Activated naive CD4-positive, alpha-beta T cell treated with anti-CD3 and anti-CD28 coated beads, Interleukin-2, amount 50 U/mL, for 24 hours (primary cell): ENCODE measurements around the gene CD93.

Experiments
- H3K27ac Mint-ChIP-seq: one replicate; pipeline ENCODE4 v1.8.0; 2021; ENCODE audit warnings: mild to moderate bottlenecking, mixed read lengths
- H3K27me3 Mint-ChIP-seq: one replicate; pipeline ENCODE4 v1.8.0; 2021; ENCODE audit warnings: mixed read lengths
- H3K36me3 Mint-ChIP-seq: one replicate; pipeline ENCODE4 v1.8.0; 2021; ENCODE audit warnings: mixed read lengths
- H3K4me1 Mint-ChIP-seq: one replicate; pipeline ENCODE4 v1.8.0; 2021; ENCODE audit warnings: mixed read lengths
- H3K4me3 Mint-ChIP-seq: one replicate; pipeline ENCODE4 v1.8.0; 2021; ENCODE audit warnings: mild to moderate bottlenecking, mixed read lengths
- H3K9me3 Mint-ChIP-seq: one replicate; pipeline ENCODE4 v1.8.0; 2021; ENCODE audit warnings: mixed read lengths

Gene CD93

DNA sequence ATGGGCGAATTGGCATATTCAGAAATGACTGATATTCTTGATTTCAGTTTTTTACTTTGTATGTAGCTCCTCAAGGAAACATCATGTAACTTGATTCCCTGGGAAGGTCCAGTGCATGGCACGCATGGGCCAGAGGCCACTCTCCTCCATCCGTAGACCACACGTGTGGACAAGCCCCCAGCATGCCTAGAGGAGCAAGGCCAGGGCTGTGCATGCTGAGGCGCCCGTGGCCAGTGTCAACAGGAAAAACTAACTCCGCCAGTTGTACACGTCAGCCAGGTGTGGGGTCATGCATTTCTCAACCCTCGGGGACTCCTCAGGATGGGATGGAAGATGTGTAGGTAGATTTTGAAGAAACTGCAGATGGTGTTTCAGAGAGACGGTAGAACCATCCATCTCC lies 37.8 kb upstream of the CD93 start:
- H3K27me3 Mint-ChIP-seq, result peaks cover 3% of the 10 kb centered on the region
- no peaks in the 10 kb centered on the region for H3K9me3 Mint-ChIP-seq
- no peak overlapping the region for H3K4me3 Mint-ChIP-seq
- no peaks in the 10 kb centered on the region for H3K4me1 Mint-ChIP-seq
- H3K36me3 Mint-ChIP-seq, result no peaks in the 10 kb centered on the region
- no peak overlapping the region for H3K27ac Mint-ChIP-seq

DNA sequence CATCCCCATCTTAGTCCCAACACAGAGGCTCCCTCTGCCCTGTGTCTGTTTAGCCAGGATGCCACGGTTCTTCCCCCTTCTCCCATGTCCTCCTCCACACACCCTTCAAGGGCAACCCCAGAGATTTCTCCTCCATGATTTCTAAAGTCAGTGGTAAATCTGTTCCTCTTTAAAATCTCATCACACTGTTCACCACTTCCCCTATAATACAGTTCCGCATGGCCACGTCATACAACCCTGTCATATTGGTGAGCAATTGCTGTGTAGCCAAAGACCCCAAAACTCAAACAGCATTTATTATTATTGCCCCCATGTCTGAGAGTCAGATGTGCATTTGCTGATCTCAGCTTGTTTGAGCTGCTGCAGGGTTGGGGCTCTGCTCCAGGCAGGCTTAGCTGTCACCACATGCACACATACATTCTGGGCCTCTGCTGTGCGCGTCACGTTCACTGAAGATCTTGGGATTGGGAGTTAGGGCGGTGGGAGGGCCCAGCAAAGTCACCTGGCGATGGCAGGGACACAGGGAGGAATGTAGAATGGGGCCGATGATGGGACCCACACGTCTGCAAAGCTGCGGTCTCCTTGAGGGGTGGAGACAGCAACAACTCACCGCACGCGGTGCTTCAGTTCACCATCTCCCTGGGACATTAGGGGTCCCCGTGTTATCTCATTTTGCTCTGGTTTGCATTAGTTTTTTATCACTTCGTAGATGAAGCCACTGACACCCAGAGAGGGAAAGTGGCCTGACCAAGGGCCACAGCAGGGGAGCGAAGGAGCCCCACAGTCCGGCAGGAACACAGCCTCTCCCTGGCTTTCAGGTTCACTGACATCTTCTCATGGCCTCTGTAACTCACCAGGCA lies 36.9 kb upstream of the CD93 start:
- no peaks in the 10 kb centered on the region for H3K4me1 Mint-ChIP-seq
- no peak overlapping the region for H3K27ac Mint-ChIP-seq
- no peaks in the 10 kb centered on the region for H3K36me3 Mint-ChIP-seq
- peaks cover 3% of the 10 kb centered on the region for H3K27me3 Mint-ChIP-seq
- no peaks in the 10 kb centered on the region for H3K9me3 Mint-ChIP-seq
- H3K4me3 Mint-ChIP-seq, result no peak overlapping the region

DNA sequence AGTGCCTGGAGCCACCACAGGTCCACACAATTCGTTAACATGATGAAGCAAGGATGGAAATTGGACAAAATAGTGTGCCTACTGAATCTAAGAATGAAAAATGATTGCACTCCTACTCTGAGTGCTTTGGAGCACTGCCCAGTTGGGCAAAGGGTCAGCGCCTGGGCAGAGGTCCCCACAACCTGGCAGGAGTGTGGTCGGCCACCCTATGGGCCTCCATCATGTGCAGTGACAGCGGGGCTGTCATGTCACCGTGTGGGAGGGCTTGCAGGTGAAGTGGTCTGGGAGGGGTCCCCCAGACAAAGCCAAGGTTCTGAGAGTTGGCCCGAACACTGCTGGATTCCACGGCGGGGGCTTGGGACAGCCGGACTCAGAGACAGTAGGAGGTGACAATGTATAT lies 36.2 kb upstream of the CD93 start:
- H3K9me3 Mint-ChIP-seq, result no peaks in the 10 kb centered on the region
- no peak overlapping the region for H3K4me3 Mint-ChIP-seq
- no peak overlapping the region for H3K27ac Mint-ChIP-seq
- H3K4me1 Mint-ChIP-seq, result no peaks in the 10 kb centered on the region
- H3K27me3 Mint-ChIP-seq, result peaks cover 3% of the 10 kb centered on the region
- no peaks in the 10 kb centered on the region for H3K36me3 Mint-ChIP-seq

GRCh38 chr20:23121751-23122320 lies 35.7 kb upstream of the CD93 start:
- H3K27ac Mint-ChIP-seq, result no peak overlapping the region
- H3K9me3 Mint-ChIP-seq, result no peaks in the 10 kb centered on the region
- peaks cover 3% of the 10 kb centered on the region for H3K27me3 Mint-ChIP-seq
- no peak overlapping the region for H3K4me3 Mint-ChIP-seq
- H3K36me3 Mint-ChIP-seq, result no peaks in the 10 kb centered on the region
- no peaks in the 10 kb centered on the region for H3K4me1 Mint-ChIP-seq

- H3K4me3 Mint-ChIP-seq, result no peak overlapping the region
- H3K4me1 Mint-ChIP-seq, result no peaks in the 10 kb centered on the region
- no peaks in the 10 kb centered on the region for H3K9me3 Mint-ChIP-seq
- no peaks in the 10 kb centered on the region for H3K36me3 Mint-ChIP-seq
- no peak overlapping the region for H3K27ac Mint-ChIP-seq
- H3K27me3 Mint-ChIP-seq, result peaks cover 3% of the 10 kb centered on the region
Measured at GRCh38 chr20:23120936-23121750, 35.0 kb upstream of the CD93 start.

- no peaks in the 10 kb centered on the region for H3K9me3 Mint-ChIP-seq
- H3K4me3 Mint-ChIP-seq, result no peak overlapping the region
- no peaks in the 10 kb centered on the region for H3K4me1 Mint-ChIP-seq
- H3K27me3 Mint-ChIP-seq, result peaks cover 3% of the 10 kb centered on the region
- H3K36me3 Mint-ChIP-seq, result no peaks in the 10 kb centered on the region
- H3K27ac Mint-ChIP-seq, result no peak overlapping the region
Measured at GRCh38 chr20:23120261-23120660, 34.1 kb upstream of the CD93 start.

- no peaks in the 10 kb centered on the region for H3K4me1 Mint-ChIP-seq
- no peaks in the 10 kb centered on the region for H3K36me3 Mint-ChIP-seq
- H3K27ac Mint-ChIP-seq, result no peak overlapping the region
Measured at GRCh38 chr20:23119456-23120216, 33.5 kb upstream of the CD93 start.

DNA sequence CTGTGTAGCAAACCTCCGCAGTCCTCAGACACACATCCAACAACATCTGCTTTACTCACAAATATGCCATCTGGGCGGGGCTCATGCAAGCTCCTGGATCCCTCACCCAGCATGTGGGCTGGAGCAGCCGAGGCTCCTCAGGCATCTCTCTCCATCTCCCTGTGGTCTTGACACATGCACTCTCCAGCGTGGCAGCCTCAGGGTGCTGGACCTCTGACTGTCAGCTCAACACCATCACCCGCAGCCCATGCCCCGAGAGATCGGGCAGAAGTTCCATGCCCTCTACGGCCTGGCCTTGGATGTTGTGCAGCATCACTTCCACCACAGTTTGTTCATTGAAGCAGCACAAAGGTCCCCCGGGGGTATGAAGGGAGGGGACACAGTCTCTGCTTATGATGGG lies 32.6 kb upstream of the CD93 start:
- Mint-ChIP-seq H3K36me3 (no peaks in the 10 kb centered on the region), H3K27ac (no peak overlapping the region), H3K27me3 (peaks cover 3% of the 10 kb centered on the region)

More at GRCh38 chr20:23119456-23120216, 33.5 kb upstream of the CD93 start:
- Mint-ChIP-seq H3K27me3 (peaks cover 3% of the 10 kb centered on the region), H3K9me3 (no peaks in the 10 kb centered on the region), H3K4me3 (no peak overlapping the region)

DNA sequence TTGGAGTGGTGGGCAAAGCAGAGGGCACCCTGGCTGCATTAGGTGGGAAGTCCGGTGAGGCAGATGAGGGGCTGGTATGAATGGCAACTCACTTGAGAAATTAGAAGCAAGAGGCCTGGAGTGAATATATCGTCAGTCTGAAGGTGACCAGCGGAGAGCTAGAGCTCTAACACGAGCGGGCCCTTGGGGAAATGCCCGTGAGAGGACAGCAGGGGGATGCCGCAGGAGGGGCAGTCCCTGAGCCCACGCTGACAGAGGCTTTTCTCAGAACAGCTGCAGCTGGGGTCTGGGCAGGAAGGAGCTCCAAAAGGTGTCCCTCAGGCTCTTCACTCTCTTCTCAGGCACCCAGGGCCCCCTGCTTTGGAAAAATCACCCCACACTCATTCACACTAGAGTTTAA lies 32.0 kb upstream of the CD93 start:
- Mint-ChIP-seq H3K27me3 (peaks cover 3% of the 10 kb centered on the region), H3K4me1 (no peaks in the 10 kb centered on the region), H3K27ac (no peak overlapping the region), H3K36me3 (no peaks in the 10 kb centered on the region), H3K4me3 (no peak overlapping the region), H3K9me3 (no peaks in the 10 kb centered on the region)

More for the DNA sequence above, 32.6 kb upstream of the CD93 start:
- Mint-ChIP-seq H3K4me1 (no peaks in the 10 kb centered on the region), H3K9me3 (no peaks in the 10 kb centered on the region), H3K4me3 (no peak overlapping the region)

GRCh38 chr20:23117738-23118137 lies 31.6 kb upstream of the CD93 start:
- H3K36me3 Mint-ChIP-seq, result no peaks in the 10 kb centered on the region
- no peak overlapping the region for H3K4me3 Mint-ChIP-seq
- H3K27me3 Mint-ChIP-seq, result peaks cover 3% of the 10 kb centered on the region
- H3K27ac Mint-ChIP-seq, result no peak overlapping the region
- H3K9me3 Mint-ChIP-seq, result no peaks in the 10 kb centered on the region
- no peaks in the 10 kb centered on the region for H3K4me1 Mint-ChIP-seq

DNA sequence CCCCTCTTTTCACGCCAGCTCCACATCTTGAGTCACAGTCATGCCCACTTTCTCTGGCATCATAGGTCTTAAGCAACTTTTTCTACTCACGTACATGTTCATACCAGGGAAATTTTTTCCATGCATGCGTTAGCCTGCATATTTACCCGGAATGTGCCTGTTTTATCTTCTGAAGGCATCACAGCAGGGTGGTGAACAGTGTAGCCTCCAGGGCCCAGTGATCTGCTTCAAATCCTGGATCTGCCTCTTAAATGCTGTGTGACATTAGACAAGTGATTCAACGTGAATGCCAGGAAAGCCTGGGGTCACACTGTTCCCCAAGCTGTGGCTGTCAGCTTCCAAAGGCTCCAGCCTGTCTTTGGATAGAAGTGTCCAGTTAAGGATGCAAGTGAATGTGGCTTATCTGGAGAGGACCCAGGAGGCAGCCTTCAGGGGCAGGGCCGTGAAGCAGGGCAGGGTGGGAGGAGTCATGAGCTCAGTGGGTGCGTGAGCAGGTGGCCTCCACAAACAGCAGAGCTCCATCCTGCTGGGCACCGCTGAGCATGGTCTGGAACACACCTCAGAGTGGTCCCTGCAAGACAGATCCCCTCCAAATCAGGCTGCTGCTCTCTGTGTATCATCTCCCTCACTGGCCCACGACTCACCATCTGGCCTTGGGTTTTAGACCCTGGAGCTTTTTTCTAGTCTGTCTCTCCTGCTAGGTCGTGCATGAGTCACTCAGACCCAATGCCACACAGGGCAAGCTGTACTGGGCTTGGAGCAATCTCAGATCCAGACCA lies 30.4 kb upstream of the CD93 start:
- Mint-ChIP-seq H3K9me3 (no peaks in the 10 kb centered on the region), H3K27ac (no peak overlapping the region), H3K4me3 (no peak overlapping the region), H3K4me1 (no peaks in the 10 kb centered on the region), H3K36me3 (no peaks in the 10 kb centered on the region), H3K27me3 (no peaks in the 10 kb centered on the region)

DNA sequence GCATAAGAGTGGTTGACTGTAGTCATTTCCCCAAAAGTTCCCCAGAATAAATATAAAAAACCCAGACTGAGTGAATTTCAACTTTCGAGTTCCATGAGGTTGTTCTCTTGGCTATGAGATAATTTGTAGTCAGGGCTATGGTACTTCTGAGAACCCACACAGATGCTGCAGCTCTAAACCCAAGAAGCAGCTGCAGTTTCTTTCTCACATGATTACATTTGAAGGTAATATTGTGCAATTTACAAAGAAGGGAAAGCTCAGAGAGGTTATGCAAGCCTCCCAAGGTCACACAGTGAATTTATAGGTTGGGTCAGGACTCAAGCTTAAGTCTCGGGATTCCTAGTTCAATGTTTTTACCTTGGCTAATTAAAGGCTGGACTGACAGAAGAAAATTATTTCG lies 29.7 kb upstream of the CD93 start:
- H3K4me3 Mint-ChIP-seq, result no peak overlapping the region
- H3K27ac Mint-ChIP-seq, result no peak overlapping the region
- H3K27me3 Mint-ChIP-seq, result no peaks in the 10 kb centered on the region
- no peaks in the 10 kb centered on the region for H3K9me3 Mint-ChIP-seq
- H3K36me3 Mint-ChIP-seq, result no peaks in the 10 kb centered on the region
- no peaks in the 10 kb centered on the region for H3K4me1 Mint-ChIP-seq

DNA sequence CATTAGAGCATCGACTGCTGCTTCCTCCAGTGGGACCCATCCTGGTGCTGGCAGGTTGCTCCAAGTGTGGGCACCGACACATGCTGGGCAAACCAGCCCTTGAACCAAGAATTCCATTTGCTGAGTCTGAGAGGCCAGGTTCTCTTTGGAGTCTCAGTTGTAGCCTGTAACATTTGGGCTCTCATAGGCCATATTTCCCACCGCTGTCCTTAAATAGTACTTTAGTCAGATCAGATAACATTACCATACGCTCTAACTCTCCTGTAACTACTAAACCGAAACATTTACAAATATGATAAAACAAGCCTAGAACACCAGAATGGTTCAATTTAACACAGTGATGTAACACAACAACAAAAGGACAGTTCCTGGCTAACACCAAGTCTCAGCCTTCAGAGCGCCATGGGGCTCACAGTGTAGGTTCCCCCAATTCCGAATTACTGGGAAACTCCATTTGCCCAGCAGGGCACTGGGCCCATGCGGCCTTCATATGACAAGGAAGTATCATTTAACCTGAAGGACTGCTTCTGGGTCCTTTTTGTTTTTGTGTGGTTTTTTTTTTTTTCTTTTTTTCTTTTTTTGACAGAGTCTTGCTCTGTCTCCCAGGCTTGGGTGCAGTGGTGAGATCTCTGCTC lies 28.4 kb upstream of the CD93 start:
- H3K4me1 Mint-ChIP-seq, result no peaks in the 10 kb centered on the region
- no peaks in the 10 kb centered on the region for H3K27me3 Mint-ChIP-seq
- no peak overlapping the region for H3K4me3 Mint-ChIP-seq
- no peak overlapping the region for H3K27ac Mint-ChIP-seq
- no peaks in the 10 kb centered on the region for H3K36me3 Mint-ChIP-seq
- H3K9me3 Mint-ChIP-seq, result no peaks in the 10 kb centered on the region

- no peak overlapping the region for H3K4me3 Mint-ChIP-seq
- H3K27me3 Mint-ChIP-seq, result no peaks in the 10 kb centered on the region
- H3K9me3 Mint-ChIP-seq, result no peaks in the 10 kb centered on the region
- no peak overlapping the region for H3K27ac Mint-ChIP-seq
- H3K4me1 Mint-ChIP-seq, result no peaks in the 10 kb centered on the region
- H3K36me3 Mint-ChIP-seq, result no peaks in the 10 kb centered on the region
Measured at GRCh38 chr20:23114018-23114417, 27.9 kb upstream of the CD93 start.
